Amniotic stem cell (primary cell): ENCODE results near the gene ARHGAP15.

ENCODE experiments used
- DNase-seq: peaks from one replicate; lab custom pipeline; 2025; lab: John Stamatoyannopoulos, UW

The ARHGAP15 gene

DNA sequence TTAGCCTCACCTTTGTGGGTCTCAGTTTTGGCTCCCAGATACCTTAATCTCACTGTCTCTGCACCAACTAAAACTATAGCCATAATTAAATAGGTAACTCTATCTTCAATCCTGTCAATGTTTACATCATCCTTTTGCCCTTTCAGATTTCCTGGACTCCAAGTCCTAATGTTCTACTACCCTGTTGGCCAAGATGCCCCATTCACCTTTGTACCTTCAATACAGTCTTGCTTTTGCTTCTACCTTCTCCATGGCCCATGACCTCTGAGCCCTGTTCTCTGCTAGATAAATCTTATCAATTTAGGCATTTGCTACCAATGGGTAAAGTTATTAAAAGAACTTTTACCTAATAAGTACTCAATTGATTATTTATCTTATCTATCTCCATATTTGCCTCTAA lies 635.5 kb downstream of the ARHGAP15 start:
- DNase-seq = no peak

DNA sequence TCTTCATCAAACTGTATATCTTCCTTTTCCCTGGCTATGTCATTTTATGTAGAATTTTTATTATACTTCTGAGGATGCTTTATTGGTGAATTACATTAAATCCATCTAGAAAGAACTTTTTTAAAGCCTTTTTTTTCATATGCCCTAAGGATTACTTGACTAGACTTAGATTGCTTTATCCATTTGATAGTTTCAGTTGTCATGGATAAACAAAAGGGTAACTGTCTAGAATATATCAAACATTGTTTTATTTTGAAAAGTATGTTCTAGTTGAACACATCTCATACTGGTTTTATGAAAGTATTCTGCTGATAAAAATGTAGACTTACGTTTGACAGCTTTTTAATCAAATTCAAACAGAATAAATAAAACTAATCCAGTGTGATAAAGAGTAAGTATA lies 639.8 kb downstream of the ARHGAP15 start:
- DNase-seq = no peak

DNA sequence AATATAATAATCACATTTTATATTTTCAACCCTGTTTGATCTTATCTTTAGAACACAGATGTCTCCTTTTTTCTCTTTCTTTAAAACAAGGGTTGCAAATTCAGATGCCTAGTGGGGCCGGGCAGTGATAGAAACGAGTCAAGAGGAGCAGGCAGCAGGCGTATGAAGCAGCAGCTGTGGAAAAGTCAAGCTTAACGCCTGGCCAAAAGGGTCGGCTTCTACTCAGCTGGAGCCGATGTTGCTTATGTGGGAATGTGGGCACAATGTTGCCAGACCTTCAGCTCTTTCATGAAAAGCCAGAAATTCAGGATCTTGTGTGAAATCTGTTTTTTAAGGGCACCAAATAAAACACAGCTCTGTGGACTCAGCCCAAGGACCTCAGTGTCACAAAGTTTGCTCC lies 642.7 kb downstream of the ARHGAP15 start:
- no peak for DNase-seq

DNA sequence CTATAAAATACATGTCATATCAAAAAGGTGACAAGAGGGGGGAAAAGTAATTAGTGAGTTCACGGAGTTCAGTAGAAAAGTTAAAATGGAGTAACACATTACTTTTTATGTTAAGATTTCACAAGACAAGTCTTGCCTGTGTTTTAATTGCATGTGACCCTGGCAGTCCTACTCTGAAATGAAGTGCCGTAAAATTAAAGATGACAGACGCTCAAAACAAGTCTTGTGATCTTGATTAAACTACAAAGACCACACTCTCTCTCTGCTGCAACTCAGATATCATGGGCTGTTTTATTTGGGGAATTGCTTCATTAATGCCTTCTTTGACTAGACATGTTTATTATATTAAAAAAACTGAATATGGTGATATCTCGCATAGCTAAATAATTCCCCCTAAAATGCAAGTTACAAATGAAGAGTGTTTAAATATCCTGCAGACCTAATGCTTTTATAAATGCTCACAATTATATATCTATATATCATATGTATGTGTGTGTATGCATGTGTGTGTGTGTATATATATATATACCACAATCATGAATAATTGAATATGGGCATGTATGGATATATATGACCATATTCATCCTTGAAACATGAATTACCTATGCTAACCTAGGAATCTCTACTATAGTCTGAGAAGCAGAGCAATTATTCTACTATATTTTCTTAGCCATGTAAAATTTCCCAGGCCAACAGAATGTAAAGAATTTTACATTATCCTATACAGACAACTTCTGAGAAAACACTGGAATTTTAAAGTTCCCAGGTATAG lies 647.5 kb downstream of the ARHGAP15 start:
- DNase-seq = no peak

DNA sequence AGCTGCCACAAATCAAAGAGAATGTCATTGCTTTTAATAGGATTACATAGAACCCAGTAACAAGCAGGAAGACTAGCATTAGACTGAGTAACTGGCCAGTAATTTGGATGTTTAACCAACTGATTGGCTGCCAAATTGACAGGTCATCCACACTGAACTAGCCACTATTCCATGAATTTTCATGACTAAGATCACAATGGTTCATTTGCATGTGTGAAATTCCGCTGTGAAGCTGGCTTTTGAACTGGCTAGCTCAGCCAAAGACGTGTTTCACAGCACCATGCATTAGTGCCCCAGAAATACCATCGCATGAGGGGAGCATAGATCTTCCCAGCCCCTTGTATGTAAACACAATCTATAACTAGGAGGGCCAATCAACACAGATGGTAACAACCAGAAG lies 649.8 kb downstream of the ARHGAP15 start:
- DNase-seq = no peak

DNA sequence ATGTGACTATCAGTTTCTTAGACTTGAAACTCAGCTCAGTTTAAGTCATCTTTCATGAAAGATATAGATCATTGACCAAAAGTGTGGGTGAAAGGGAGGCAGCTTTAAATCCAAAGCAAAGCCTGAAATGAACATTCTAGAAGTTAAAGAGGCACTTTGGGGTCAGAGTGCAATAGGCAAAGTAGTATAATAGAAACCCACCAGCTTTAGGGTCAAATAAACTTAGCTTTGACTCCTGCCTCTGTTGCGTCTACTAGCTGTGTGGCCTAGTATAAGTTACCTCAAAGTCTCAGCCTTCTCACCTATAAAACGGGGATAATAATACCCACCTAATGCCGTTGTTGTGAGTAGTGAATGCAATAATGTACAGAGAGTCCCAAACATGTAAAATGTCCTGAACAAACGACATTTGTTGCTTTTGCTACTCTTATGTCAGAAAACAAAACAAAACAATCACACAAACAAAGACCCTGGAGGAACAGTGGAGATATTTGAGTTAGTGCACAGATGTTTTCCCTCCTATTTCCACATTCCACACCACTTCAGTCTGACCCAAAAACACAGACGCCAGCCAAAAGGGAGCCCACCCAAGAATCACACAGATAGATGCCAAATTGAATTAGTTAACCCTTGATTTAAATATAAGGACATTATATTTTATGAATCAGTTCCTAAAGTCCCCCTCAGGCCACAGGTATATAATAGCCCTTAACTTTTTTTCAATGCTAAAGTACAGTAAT lies 657.0 kb downstream of the ARHGAP15 start:
- DNase-seq = no peak

DNA sequence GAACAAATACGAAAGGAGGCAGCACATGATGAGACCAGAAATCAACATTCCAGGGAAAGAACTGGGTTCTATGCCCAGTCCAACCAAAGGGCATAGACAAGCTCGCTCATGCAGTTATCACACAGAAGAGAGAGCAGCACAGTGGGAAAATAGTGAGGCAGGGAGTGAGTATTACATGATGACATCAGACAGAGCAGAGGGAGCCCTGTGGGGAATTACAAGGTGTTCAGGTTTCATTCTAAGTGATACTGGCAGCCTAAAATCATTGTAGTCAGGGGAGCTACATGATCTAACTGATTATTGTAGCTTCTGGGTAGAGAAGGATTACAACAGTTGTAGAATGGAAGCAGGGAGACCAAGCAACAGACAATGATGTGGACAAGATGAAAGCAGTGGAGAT lies 658.5 kb downstream of the ARHGAP15 start:
- DNase-seq = no peak

DNA sequence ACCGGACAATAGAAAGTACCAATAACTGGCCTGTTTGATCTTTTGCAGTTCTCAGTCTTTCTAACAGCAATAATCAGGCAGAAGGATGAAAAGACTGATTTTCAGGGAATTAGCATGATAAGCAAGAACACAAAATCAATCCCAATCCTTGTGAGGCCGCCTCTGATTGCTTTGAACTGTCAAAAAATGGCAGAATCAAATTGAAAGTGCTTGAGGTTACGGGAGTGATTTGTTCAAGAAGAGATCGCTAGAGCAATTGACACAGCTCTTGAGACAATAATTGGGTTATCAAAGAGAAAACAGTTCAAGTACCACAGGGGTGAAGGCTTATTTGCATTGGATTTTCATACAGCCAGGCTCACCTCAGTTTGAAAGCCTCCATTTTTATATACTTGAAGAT lies 663.4 kb downstream of the ARHGAP15 start:
- DNase-seq = no peak

DNA sequence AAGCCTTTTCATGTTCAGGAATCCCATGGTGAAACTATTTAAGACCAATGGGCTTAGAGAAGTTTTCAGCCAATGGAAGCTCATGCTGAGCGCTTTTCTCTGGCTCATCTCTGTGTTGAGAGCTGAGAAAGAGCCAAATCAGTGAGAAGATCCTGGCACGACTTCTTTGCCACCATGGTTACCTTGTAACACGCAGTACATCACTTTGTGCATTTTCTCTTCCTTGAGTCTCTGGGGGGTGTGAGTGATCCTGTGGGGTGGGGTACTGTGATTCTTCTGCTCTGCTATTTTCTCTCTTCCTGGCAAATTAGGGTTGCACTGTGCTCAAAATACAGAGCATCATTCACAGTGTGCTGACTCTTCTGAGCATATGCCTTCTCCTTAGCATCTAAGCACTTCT lies 664.2 kb downstream of the ARHGAP15 start:
- no peak for DNase-seq

DNA sequence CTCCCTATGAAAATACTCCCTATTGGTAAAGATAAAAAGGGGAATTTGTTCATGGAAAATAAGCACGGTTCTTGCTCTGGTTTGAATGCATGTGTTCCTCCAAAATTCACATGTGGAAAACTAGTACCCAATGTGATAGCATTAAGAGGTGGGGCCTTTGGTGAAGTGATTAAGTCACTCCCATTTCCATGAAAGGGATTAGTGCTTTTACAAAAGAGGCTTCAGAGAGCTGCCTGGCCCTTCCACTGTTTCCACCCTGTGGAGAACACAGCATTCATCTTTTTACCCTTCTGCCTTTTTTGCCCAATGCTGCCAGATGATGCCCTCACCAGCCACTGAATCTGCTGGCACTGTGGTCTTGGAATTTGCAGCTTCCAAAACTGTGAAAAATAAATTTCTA lies 666.8 kb downstream of the ARHGAP15 start:
- no peak for DNase-seq

DNA sequence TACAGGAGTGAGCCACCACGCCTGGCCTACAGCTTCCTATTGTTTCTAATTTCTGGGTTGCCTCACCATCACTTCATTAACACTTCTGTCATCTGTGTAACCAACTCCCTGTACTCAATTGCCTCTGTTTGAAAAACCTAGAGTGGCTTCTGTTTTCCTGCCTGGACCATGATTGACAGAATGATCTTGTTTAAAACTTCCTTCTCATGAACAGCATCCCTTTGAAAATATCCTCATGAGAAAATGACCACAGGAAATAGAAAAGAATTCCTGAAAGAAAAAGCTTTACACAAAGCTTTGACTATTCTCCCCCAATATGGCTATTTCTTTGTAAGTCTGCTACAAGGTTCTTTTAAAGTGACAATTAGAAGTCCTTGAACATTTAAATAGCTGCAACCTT lies 672.3 kb downstream of the ARHGAP15 start:
- DNase-seq = no peak

DNA sequence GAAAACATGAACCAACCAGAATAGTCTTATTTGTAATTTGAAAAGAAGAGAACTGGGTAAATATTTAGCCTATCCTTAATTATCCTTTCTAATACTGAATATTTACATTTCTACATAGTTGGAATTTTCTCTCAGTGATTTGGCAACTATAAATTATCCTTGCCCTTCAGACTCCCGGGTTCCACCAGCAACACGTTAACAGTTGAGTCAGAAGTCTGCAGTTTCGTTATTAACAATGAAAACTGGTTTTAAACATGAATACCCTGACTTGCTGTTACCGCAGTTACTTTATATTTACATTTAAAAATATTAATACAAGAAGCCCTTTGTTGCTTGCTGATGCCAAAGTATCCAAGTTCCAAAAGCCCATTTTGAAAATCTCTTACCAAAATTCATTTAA lies 673.0 kb downstream of the ARHGAP15 start:
- no peak for DNase-seq

DNA sequence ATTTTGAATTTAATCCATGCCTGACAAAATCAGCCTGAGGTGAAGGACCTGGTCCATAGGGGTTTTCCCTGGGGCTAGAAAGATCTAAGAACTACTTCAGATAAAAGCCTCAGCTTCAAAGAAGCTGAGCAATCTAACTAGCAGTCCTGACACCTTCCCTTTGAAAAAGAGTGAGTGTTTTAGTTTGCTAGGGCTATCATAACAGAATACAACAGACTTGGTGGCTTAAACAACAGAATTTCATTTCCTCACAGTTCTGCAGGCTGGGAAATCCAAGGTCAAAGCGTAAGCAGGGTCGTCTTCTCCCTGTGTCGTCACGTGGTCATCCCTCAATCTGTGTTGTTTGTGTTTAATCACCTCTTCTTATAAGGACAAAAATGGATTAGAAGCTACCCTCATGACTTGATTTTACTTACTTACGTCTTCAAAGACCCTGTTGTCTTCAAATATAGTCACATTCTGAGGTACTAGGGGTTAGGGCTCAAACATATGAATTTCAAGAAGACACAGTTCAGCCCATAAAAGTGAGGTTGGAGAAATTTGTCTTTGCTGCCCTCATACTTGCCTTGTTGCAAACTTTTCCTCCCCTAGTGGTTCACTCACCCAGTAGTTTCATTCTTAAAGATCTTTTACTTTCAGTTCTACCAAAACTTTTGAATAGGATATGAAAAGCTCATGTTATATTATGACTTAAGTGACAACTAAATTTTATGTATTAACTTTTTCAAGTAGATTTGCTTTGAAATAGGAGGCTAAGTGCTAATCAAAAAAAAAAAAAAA lies 673.8 kb downstream of the ARHGAP15 start:
- no peak for DNase-seq

DNA sequence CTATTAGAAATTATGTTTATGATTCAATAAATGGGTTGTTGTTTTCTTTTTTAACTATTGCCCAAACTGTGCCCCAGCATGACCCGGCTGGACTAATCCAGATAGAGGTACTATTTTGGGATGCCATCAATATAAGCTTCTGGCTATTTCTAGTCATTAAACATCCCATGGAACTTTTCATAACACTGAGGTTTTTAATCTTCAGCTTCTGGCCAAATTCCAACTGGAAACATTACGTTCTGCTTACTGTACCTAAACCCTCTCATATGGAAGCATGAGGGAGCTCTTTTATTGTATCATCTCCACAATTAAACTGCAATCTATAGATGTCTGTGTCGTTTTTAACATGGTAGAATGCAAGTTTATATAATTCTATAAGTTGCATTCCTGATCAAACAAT lies 674.7 kb downstream of the ARHGAP15 start:
- DNase-seq = no peak

DNA sequence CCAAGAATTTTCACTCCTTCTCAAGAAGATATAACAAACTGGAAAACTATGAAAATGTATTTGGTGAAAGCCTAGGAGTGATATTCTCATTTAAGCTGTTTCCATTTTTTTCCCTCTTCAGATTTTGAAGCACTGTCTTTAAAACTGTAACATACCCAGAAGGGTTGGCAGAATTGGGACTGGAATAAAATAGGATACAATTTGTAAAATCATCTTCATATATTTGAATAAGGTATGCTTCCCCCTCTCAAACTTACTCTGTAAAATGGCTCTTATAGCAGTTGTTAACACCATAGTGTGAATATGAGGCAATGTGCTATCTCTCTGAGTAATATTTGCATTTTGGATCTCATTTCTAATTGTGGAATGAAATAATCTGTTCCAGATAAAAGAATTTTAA lies 676.4 kb downstream of the ARHGAP15 start:
- no peak for DNase-seq

DNA sequence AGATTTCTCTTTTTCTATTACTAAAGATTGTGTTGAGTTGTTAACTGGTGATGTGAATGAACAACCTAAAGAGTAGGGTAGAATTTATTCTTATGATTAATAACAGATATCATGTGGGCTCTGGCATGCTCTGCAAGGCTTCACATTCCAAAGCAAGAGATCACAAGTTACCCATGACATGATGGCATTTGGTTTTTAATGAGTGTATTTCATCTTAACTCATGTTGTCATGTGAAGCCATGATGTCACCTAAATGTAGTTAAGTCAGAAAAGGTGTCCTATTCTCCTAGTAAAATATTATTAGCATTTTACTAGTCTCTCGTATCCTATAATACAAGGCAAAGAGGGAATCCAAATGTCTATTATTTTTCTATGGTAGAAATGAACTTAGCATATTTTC lies 678.0 kb downstream of the ARHGAP15 start:
- no peak for DNase-seq

DNA sequence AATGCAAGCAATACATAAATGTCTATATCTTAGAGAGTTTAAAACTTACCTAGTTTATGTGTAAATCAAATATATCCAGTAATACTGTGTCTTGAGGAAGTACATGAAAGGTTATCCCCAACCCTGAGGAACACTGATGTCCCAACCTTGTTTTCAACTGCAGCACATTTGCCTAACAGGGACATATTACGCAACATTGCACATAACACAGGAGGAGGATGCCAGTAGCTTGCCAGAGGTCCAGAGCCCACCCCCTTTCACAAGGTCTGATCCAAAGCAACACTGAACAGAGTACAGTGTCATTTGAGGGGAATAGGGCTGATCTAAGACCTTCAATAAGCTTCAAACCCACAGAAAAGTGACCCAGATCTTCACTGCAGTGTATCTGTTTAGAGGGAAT lies 678.5 kb downstream of the ARHGAP15 start:
- DNase-seq = no peak

DNA sequence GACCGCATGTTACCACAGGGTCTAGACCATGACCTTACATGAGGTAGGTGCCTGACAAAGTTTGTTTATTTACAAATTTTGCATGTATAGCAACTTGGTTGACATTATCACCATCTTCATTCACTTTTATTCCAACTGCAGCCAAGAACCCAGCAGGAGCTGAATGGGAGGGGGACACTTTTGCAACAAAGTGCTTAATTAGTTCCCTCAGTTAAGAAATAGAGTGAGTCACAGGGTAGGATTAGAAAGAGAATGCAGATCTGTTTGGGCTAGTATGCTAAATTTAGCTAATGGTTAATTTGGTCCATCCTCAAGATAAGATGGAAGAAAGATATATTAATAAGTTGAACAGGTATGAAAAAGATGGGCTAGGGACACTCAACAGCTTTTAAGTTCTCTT lies 678.9 kb downstream of the ARHGAP15 start:
- no peak for DNase-seq

DNA sequence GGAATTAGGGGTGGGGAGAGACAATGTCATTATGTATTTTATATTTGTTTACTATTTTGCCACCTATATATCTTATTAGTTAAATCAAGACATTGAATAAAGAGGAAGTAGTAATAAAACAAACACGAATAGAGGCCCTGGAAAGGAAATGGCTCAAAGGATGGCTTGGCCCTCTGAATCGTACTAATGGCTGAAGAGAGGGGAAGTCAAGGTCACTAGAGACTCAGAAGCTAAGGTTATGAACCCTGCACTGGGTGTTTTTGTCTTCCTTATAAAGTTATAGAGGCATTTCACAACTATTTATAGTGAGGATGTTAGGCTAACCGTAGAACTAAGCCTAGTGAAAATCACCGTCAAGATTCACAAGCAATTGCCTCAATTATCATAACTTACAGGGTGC lies 685.9 kb downstream of the ARHGAP15 start:
- DNase-seq = no peak

DNA sequence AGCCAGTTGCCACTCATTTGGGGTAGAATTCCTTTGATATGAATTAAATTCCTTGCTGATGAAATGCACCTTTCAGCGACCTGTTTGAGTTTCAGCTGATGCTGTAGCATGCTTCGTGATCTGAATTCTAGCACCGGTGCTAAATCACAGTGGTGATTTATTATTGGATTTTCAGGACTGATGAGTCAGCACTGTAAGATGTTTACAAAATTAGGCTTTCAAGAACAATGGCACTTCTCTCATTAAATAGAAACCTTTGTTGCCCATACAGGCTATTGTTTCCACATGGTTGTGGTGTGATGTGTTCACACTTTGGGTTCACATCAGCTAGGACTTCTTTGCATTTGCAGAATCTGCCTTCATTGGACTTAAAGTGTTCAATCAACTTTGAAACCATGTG lies 687.7 kb downstream of the ARHGAP15 start:
- no peak for DNase-seq
